NCI-H510A treated with DMSO at 0.1 percent for 48 hours (cell line): ENCODE results near the gene OSBP2.

ENCODE experiments used
- DNase-seq: peaks from one replicate; lab custom pipeline; 2025; lab: John Stamatoyannopoulos, UW

OSBP2 gene

GRCh38 chr22:30809086-30809485 is 114.4 kb downstream of the OSBP2 start:
- no peak for DNase-seq

- no peak for DNase-seq
These were observed 115.4 kb downstream of the OSBP2 start for GRCh38 chr22:30810105-30810504.

- no peak for DNase-seq
These were observed 119.3 kb downstream of the OSBP2 start for GRCh38 chr22:30813936-30814335.

- no peak for DNase-seq
These were observed 121.7 kb downstream of the OSBP2 start for GRCh38 chr22:30816413-30816812.

GRCh38 chr22:30821381-30821780 is 126.7 kb downstream of the OSBP2 start:
- DNase-seq = no peak

- peak; percentile 7 for DNase-seq
These were observed 127.2 kb downstream of the OSBP2 start for GRCh38 chr22:30821863-30822215.

GRCh38 chr22:30822216-30823014 is 127.7 kb downstream of the OSBP2 start:
- DNase-seq = no peak

- no peak for DNase-seq
These were observed 128.3 kb downstream of the OSBP2 start for GRCh38 chr22:30823015-30823370.

- no peak for DNase-seq
These were observed 129.4 kb downstream of the OSBP2 start for GRCh38 chr22:30824096-30824495.

- no peak for DNase-seq
These were observed 130.0 kb downstream of the OSBP2 start for GRCh38 chr22:30824711-30825110.

- no peak for DNase-seq
These were observed 131.2 kb downstream of the OSBP2 start for GRCh38 chr22:30825711-30826505.

- no peak for DNase-seq
These were observed 132.1 kb downstream of the OSBP2 start for GRCh38 chr22:30826670-30827355.

- DNase-seq = no peak
These were observed 133.0 kb downstream of the OSBP2 start for GRCh38 chr22:30827646-30828045.

- DNase-seq = no peak
These were observed 133.8 kb downstream of the OSBP2 start for GRCh38 chr22:30828187-30829155.

GRCh38 chr22:30829901-30830550 is 135.4 kb downstream of the OSBP2 start:
- no peak for DNase-seq

- DNase-seq = no peak
These were observed 136.2 kb downstream of the OSBP2 start for GRCh38 chr22:30830907-30831306.

- no peak for DNase-seq
These were observed 137.8 kb downstream of the OSBP2 start for GRCh38 chr22:30832407-30832987.

- DNase-seq = no peak
These were observed 138.6 kb downstream of the OSBP2 start for GRCh38 chr22:30833322-30833721.

GRCh38 chr22:30837531-30837930 is 142.9 kb downstream of the OSBP2 start:
- DNase-seq = no peak

GRCh38 chr22:30838111-30838510 is 143.4 kb downstream of the OSBP2 start:
- no peak for DNase-seq

- DNase-seq = no peak
These were observed 146.6 kb downstream of the OSBP2 start for GRCh38 chr22:30841273-30841672.
